NCI-H2081 treated with DMSO at 0.1 percent for 48 hours (cell line): ENCODE measurements around the gene YIF1A.
"Not testable (repeated sequence)": the region's sequence is repeated elsewhere in the genome, so short reads cannot be mapped to it uniquely, and the experiment has no call there.

Experiments used
- DNase-seq: peaks from one replicate; lab custom pipeline; 2025; lab: John Stamatoyannopoulos, UW

Gene YIF1A

DNA sequence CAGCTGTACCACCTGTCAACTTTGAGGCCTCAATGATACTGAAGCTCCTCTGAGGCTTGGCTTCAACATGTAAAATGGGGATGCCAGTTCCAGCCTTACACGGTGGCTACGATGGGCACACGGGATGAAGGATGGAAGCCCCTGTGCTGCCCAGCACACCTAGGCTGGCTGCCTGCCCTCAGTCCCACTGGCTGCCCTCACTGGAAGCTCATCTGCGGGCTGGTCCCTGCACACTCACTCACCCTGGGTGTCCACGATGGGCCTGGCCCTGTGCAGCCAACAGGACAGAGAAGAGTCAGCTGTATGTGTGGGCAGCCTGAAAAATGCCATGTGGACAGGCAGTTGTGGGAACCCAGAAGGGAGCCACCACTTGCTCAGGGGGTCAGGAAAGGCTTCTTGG lies 2.2 kb downstream of the YIF1A start:
- DNase-seq = no peak

DNA sequence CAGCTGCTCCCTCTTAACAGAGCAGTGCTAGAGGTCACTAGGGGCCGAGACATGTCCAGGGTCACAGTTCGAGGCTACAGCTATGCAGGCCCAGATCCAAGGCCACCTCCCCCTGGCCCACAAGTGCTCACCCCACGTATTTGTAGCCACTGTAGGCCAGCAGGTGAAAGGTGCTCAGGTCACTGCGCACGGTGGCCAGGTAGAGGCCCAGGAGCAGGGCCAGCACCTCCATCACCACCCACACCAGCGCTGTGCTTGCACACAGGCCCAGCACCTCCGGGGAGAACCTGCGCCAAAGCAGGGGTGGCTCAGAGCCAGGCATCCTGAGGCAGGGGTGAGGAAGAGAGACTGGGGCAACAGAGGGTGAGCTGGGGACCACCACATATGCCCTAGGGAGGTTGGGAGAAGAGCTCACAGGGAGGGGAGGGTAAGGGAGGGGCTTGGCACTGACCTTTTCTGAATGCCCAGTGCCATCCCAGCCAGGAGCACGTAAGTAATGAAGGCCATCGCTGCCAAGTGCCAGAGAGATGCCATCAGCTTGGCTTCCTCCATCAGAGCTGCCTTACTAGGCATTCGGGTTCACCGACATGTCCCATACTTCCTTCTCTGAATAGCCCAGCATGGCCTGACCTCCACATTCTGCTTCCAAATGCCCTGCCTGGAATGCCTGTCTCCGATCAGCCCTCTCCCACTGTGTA lies 3.5 kb downstream of the YIF1A start:
- no peak for DNase-seq

DNA sequence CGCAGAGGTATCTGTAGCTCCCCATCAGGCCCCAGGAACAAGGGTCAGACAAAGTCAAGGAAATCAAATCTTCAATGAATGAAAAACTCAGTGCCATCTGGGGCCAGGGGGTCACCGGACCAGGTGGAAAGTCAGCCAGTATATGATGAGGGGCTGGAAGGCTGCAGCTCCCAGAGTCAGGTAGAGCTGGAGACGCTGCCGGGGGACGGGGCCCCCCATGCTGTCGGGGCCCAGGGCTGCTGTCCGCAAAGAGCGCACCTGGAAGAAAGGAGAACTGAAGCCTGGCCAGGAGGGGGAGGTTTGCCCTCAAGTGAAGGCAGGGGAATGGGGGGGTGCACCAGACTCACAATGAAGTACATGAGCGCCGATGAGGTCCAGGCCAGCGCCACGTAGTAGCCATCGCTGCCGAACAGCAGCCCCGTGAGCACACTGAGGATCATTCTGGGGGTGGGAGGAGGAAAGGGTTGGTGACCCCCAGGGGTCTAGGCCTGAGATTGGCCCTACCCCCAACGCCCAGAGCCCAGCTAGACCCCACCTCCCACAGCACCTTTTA lies 4.3 kb downstream of the YIF1A start:
- no peak for DNase-seq

DNA sequence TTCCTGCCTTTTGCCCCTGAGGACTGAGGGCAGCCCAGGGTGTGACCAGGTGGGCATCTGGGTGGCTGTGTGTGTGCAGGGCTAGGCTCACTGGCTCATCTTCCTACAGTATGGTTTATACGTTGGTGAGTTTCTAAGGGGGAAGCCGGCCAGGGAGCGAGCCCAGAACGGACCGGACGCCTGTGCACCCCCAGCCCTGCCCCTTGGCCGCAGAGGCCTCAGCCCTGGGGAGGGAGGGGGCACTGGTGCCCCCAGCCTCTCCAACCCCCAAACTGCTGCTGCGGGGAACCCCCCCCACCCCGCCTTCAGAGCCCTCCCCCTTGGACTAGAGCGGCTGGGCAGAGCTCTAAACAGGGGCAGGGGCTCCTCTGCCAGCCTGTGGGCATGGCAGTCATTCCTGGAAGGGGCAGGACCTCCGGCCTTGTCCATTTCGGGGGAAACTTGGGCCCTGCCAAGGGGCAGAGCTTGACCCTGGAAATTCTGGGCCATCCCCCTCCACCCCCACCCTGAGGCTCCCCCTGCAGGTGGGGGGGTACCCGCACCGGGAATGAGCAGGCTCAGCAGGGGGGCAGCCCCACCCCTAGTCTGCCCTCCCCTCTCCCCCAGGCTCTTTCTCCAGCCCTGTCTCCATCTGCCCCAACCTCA lies 5.4 kb downstream of the YIF1A start:
- DNase-seq = no peak

DNA sequence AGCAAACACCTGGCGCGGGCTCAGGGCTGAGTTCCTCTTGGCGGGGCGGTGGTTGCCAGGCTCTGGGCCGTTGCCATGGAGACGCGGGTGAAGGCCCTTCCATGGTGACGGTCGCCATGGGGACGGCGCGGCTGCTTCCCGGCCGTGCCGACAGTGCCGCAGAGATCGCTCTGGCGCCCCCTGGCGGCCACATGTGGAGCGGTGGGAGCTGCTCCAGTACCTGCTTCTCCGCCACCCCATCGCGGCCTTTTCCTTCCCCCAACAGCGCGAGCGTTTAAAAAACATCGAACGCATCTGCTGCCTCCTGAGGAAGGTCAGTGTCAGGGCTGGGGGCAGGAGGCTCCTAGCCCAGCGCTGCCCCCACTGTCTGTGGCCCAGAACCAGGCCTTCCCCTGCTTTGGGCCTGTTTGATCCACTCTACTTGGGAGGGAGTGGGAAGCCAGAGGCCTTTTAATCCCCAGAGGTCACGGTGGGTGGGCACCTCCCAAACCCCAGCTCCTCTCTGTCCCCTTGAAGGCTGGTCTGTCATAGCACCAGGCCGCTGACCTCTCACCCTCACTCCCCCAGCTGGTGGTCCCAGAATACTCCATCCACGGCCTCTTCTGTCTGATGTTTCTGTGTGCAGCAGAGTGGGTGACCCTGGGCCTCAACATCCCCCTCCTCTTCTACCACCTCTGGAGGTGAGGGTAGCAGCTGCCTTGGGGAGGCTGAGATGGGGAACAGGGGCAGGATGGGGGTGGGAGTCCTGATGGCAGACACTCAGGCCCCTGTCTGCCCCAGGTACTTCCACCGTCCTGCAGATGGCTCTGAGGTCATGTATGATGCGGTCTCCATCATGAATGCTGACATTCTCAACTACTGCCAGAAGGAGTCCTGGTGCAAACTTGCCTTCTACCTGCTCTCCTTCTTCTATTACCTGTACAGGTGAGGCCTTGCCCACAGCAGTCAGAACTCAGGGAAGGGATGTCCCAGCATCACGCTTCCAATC lies 6.2 kb downstream of the YIF1A start:
- DNase-seq = peak; percentile 75

DNA sequence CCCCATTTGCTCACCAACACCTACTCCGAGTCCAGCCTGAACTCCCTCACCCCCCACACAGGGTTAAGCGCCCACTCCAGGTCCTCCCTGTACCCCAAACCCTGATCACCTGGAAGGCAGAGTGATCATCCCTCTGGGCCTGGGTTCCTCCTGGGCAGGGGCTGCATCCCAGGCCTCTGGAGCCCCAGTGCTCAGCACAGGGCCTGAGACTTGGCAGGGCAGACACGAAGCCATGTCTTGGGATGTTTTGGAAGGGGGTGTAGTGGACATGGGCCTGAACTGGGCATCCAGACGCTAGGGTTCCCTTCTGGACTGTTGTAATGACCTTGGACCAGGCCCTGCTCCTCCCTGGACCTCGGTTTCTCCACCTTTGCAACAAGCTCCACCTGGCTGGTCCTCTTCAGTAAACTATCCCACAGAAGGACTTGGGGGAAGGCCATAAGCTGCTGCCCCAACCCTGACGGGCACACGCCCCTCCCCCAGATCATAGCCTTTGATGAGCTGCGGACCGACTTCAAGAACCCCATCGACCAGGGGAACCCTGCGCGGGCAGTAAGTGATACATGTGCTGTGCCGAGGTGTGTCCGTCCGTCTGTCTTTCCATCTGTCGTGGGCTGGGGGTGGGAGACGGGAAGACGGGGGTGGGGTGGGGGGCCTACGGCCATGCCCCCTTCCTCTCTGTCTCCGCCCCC lies 7.0 kb downstream of the YIF1A start:
- DNase-seq = no peak

DNA sequence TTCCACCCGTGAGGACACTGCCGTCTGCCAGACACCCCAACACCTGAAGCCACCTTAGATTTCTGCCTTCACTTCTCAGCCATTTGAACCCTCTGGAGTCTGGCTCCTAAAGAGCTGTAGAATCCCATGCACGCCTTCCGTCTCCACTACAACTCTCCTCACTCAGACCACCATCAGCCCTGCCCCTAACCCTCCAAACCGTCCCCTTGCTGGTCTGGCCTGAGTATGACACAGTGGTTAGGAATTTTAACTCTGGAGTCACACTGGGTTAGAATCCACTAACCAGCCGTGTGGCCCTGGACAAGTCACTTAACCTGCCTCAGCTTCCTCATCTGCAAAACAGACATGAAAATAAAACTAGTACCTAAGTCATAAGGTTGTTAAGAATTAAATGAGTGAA lies 7.9 kb downstream of the YIF1A start:
- DNase-seq = no peak

DNA sequence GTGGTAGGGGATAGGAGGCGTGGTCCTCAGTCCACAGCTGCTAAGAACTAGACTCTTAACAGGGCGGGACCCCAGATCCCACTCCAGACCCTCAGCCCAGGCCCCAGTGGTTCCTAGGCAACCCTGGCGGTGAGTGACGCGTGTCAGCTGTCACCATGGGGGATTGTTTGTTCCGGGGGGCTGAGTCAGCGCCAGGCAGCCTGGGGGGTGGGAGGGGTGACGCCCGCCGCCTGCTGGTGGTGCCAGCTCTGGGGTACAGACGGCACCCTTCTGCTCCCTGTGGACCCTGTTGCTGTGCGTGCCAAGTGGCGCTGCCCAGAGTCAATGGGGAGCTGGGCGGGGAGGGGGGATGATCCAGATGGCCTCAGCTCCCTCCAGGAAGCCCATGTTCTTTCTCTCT lies 8.5 kb downstream of the YIF1A start:
- DNase-seq = no peak

DNA sequence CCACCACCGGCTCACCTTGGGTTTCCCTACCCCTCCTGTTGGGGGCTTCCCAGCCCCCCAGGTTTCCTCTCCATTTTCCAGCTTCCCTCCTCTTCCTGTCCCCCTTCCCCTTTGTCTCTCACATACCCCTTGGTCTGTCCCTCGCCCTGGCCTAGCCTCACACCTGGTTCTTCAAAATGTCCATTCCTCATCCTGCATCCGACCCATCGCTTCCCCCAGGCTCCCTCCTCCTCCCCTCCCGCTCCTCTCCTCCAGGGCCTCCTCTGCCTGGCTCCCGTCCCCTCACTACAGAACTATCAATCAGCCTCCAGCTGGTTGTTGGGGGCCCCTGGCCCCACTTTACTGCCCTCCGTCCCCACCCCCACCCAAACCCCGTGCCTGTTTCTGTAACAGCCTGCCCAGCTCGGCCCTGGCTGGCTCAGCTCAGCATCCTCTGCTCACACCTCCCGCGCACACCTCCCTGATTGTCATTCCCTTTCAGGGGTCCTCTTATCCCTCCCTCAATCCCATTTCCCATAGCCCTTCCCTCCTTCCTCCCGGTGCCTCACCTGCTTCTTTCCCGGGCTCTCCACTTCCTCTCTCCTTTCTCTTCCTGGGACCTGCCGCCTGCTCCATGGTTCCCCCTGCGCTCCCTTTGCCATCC lies 9.7 kb downstream of the YIF1A start:
- no peak for DNase-seq

DNA sequence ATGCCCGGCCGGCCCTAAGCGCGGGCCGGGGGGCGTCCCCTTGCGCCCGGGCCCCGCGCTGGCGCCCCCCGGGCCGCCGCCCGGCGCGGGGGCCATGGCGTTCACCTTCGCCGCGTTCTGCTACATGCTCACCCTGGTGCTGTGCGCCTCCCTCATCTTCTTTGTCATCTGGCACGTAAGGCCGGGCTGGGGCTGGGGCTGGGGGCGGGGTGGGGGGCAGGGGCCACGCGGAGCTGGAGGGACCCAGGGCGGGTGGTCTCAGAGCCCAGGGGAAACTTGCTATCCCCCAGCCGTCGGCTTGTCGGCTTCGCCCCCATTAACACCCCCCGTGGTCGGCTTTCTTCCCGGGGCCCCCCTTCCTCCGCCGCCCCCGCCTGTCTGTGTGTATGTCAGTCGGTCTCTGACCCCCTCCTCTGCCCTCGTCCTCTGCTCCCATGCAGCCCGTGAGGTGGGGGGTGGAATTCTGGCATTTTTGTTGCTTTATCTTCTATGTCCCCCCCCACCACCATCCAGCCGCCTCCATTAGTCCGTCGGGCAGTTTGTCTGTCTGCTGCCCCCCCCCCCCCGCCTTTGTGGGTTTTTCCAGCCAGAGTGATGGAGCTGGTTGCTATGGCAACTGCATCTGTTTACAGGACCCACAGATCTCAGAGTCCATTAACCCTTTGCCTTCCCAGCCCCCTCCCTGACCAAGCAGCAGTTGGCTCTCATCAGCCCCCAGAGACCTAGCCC lies 10.4 kb downstream of the YIF1A start:
- DNase-seq = no peak

DNA sequence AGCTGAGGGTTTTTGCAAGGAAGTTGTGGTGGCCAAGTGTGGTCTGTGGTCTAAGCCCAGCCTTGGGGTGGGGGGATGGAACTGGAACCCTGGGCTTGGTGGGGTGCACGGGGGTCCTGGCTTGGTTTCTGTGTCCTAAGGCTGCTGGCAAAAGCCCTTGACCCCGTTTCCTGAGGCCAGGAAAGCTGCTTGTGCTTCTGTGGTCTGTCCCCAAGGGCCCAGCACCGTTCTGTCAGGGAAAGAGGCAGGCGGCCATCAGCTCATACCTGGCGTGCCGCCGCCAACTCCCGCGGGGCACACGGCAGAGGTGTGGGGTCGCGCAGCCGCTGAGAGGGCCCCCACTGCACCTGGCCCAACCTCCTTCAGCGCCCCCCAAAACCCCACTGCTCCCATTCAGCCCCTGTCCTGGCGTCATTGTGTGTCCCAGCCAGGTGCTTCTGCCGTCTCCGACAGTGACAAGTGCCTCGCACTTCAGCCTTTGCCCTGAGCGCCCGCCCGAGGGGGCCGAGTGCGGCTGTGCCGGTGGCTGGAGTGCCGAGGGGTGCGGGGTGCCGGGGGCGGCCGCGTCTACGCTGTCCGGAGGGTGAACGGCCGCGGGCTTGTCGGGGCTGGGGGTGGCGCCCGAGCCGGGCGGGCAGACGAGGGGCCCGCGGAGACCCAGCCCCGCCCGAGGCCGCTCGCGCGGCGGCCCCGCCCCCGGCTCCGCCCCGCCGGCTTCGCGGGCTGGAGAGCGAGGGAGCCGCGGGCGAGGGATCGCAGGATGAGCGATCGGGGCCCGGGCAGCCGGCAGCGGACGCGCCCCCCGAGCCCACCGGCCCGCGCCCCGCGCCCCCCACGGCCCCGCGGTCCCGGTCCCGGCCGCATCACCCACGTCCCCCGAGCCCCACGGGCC lies 11.2 kb downstream of the YIF1A start, which contains the start of gene CNIH2:
Gene CNIH2 (plus strand): TSS at position 705 of the 892 bp plus-strand sequence. CDS start 282 bp downstream, outside the sequence.
- no peak for DNase-seq

DNA sequence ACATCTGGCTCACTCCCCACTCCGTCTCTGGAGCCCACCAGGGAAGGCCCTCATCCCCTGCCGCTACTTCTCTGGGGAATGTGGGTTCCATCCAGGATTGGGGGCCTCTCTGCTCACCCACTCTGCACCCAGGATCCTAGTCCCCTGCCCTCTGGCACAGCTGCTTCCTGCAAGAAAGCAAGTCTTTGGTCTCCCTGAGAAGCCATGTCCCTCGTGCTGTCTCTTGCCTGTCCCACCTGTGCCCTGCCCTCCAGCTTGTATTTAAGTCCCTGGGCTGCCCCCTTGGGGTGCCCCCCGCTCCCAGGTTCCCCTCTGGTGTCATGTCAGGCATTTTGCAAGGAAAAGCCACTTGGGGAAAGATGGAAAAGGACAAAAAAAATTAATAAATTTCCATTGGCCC lies 11.9 kb downstream of the YIF1A start:
- not testable (repeated sequence) for DNase-seq

DNA sequence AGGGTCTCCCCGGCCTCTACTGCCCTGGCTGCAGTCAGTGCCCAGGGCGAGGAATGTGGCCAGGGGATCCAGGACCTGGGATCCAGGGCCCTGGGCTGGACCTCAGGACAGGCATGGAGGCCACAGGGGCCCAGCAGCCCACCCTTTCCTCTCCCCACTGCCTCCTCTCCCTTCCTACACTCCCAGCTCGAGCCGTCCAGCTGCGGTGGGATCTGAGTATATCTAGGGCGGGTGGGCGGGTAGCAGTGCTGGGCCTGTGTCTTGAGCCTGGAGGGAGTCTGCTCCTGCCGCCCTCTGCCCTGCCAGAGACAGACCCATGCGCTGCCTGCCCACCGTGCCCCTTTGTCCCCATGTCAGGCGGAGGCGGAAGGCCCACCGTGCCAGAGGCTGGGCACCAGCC lies 12.3 kb downstream of the YIF1A start:
- DNase-seq = not testable (repeated sequence)

DNA sequence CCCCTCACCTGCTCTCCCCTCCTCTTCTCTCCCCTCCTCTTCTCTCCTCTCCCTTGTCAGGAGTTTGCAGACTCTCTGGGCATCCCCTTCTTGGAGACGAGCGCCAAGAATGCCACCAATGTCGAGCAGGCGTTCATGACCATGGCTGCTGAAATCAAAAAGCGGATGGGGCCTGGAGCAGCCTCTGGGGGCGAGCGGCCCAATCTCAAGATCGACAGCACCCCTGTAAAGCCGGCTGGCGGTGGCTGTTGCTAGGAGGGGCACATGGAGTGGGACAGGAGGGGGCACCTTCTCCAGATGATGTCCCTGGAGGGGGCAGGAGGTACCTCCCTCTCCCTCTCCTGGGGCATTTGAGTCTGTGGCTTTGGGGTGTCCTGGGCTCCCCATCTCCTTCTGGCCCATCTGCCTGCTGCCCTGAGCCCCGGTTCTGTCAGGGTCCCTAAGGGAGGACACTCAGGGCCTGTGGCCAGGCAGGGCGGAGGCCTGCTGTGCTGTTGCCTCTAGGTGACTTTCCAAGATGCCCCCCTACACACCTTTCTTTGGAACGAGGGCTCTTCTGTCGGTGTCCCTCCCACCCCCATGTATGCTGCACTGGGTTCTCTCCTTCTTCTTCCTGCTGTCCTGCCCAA lies 12.8 kb downstream of the YIF1A start:
- DNase-seq = no peak

DNA sequence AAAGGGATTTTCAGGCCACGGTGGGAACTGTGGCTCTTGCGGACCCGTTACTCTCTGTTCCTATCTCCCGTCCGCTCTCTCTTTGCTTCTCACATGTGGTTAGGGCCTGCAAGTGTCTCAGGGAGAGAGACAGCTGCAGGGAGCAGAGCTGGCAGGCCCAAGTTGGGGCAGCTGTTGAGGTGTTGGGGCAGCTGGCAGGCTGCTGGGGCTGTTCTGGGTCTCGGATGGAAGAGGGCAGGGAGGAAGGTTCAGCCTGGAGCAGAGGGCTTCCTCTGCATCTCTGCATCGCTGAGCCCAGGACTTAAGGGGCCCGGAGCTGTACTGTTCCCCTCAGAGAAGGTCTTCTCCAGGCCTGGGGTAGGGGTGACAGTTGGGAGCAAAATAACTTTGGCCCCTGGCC lies 13.5 kb downstream of the YIF1A start:
- DNase-seq = no peak

DNA sequence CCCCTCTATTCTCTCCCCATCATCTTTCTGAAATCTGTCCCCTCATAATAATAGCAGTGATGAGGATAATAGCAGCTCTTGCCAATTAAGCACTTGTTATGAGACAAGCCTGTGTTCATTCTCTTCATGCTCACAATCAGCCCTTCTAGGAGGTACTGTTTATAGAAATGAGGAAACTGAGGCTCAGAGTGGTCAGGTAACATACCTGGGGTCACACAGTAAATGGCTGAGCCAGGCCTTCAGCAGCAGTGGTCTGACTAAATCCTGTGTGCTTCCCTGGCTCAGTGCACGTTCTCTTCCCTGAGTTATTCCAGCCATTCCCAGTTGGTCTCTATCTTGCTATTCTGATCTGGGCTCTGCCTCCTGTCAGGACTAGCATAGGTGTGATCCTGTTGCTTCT lies 14.7 kb downstream of the YIF1A start:
- DNase-seq = no peak

DNA sequence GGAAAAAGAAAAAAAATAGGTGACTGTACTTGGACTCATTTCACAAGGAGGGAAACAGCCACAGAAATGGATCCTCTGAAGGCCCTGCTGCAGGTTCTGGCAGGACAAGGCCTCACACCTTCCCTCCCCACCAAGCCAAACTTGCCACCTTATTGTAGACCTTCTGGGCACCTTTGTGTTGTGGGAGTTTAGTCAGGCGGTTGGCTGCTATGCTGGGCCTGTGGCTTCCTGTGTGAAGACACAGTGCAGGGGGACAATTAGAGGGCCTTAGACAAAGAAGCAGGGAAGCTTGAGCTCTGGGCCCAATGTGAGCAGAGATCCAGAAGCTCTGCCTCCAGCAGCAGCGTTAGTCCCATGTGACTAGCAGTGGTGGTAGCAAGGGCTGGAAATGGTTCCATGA lies 16.3 kb downstream of the YIF1A start:
- DNase-seq = no peak

DNA sequence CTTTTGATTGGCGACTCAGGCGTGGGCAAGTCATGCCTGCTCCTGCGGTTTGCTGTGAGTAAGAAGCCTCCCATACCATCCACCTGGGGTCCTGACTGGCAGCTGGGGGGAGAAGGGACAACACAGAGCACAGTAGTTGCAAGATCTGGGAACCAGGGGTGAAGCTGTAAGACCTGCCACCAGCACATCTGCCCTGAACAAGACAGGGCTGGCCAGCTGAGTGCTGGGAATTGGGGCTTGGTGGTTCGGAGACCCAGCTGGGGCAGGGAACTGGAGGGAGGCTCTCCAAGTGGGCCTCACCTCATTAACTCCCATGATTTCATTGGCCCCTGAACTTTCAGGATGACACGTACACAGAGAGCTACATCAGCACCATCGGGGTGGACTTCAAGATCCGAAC lies 17.1 kb downstream of the YIF1A start:
- no peak for DNase-seq
